ENCODE results near the gene PRDM16.

DNA sequence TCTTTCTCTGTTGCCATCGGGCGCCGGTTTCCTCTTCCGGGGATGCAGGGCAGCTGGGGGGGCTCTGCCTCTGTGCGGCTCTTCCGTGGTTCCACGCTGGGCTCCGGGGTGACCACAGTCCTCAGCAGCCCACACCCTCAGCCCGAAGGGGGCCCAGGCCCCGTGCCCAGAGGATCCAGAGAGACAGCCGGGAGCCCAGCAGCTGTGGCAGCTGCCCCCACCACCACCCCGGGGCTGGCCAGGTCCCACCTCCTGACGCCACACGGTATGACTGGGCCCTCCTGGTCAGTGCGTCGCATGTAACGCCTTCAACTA is 172.2 kb downstream of the PRDM16 start:
- TF ChIP-seq, protein P1, sequence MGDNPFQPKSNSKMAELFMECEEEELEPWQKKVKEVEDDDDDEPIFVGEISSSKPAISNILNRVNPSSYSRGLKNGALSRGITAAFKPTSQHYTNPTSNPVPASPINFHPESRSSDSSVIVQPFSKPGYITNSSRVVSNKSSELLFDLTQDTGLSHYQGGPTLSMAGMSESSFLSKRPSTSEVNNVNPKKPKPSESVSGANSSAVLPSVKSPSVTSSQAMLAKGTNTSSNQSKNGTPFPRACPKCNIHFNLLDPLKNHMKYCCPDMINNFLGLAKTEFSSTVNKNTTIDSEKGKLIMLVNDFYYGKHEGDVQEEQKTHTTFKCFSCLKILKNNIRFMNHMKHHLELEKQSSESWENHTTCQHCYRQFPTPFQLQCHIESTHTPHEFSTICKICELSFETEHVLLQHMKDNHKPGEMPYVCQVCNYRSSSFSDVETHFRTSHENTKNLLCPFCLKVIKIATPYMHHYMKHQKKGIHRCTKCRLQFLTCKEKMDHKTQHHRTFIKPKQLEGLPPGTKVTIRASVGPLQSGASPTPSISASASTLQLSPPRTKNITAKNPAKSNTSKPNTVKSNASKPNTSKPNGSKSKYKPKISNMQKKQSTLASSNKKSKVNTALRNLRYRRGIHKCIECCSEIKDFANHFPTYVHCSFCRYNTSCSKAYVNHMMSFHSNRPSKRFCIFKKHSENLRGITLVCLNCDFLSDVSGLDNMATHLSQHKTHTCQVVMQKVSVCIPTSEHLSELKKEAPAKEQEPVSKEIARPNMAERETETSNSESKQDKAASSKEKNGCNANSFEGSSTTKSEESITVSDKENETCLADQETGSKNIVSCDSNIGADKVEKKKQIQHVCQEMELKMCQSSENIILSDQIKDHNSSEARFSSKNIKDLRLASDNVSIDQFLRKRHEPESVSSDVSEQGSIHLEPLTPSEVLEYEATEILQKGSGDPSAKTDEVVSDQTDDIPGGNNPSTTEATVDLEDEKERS (tag by site-specific recombination; IDR thresholded peaks at IDR 0.05): no peak
- no peak for TF ChIP-seq ZNF302 (tag by site-specific recombination; IDR thresholded peaks at IDR 0.05; ENCODE audit: low read depth)
